ENCODE data around the gene TRIP10. TPM values are rescaled to one million over a fixed set of nuclear protein-coding genes. Genes with fewer than 3 reads are reported as not detected.
A peak's percentile ranks its signal among the peaks of the same experiment; 100 is the strongest.

TRIP10 gene
- total and polyA plus RNA-seq, 2 of the 8 experiments (the other 6 are each of a cell fraction or from before 2014, with no cell fraction given), result 27.8 to 69.5 TPM

- TF ChIP-seq RNF2 (IDR thresholded peaks at IDR 0.05; ENCODE audit: borderline replicate concordance, low read depth, low read length, missing control alignments, poor library complexity, severe bottlenecking) (no peak), TAF1 (IDR thresholded peaks at IDR 0.05; ENCODE audit: low read depth, low read length) (no peak), RAD21 (IDR thresholded peaks at IDR 0.05 in 1 of 2, conservative IDR thresholded peaks at IDR 0.05 in 1 of 2; ENCODE audit: low read depth in 2 of 2, low read length in 2 of 2) (peak; percentile 22 to 36; a peak in 2 of 4 replicates), CHD2 (IDR thresholded peaks at IDR 0.05; ENCODE audit: low read length) (no peak)
These were observed 29.0 kb upstream of the TRIP10 start (continued) for GRCh38 chr19:6710273-6711077.
